Measurements from ENCODE around the gene ARFGEF2. TPM values are rescaled to one million over a fixed set of nuclear protein-coding genes. Genes with fewer than 3 reads are reported as not detected.

ARFGEF2 gene
- total and polyA plus RNA-seq, 10 of the 15 experiments (the other 5 are each of a cell fraction or from before 2014, with no cell fraction given) = 5.2 to 24.1 (median 17.7) TPM

- no TSS peak for BruUV-seq (replicated peaks)
- Histone ChIP-seq H3K9me3 (replicated peaks; ENCODE audit: control insufficient read depth, insufficient read depth, low read length) (no peaks in the 10 kb centered on the region), H3K36me3 (ENCODE audit: control insufficient read depth in 2 of 2, insufficient read depth in 2 of 2, low read length in 1 of 2) (peaks cover 0 to under 1% of the 10 kb centered on the region in 2 experiments; a peak in 1 of 4 replicates), H3K27ac (ENCODE audit: control insufficient read depth, insufficient read depth) (no peak overlapping the region), H3K4me3 (no peak overlapping the region), H3K4me2 (ENCODE audit: control insufficient read depth, insufficient read depth) (no peak overlapping the region), H3K4me1 (ENCODE audit: control insufficient read depth, insufficient read depth, low read length) (peaks cover 1% of the 10 kb centered on the region), H3K79me2 (ENCODE audit: control insufficient read depth, insufficient read depth, low read length) (peaks cover 24% of the 10 kb centered on the region), H3K9ac (ENCODE audit: control insufficient read depth, insufficient read depth, low read length) (no peak overlapping the region), H3K27me3 (replicated peaks in 1 of 2; ENCODE audit: control insufficient read depth in 2 of 2, insufficient read depth in 2 of 2, low read length in 1 of 2) (no peaks in the 10 kb centered on the region), H2AFZ (ENCODE audit: control insufficient read depth, low read depth, low read length) (no peak overlapping the region), H4K20me1 (ENCODE audit: control insufficient read depth, insufficient read depth) (no peaks in the 10 kb centered on the region)
- ATAC-seq = no peak
- SMC1A ChIA-PET (ENCODE audit: uncharacterized antibody, unreplicated experiment) = no interaction called here
- no peak for DNase-seq (ENCODE audit: low read depth, low spot score)
- WGBS (ENCODE audit: insufficient coverage, insufficient replicate concordance, low lambda C conversion rate, missing lambda C conversion rate) = 79% methylated on average over 5 of the region's 5 CpGs
- CTCF ChIA-PET = no interaction called here
- FAIRE-seq = no peak
- POLR2A ChIA-PET = no interaction called here
- TF ChIP-seq NR2C1 (IDR thresholded peaks at IDR 0.05) (no peak), YBX1 (IDR thresholded peaks at IDR 0.05) (no peak), SMAD5 (IDR thresholded peaks at IDR 0.05; ENCODE audit: low read depth) (no peak), CTCF (IDR thresholded peaks at IDR 0.05 in 2 of 3, conservative IDR thresholded peaks at IDR 0.05 in 1 of 3; ENCODE audit: control insufficient read depth in 2 of 3, extremely low read depth in 1 of 3, insufficient read depth in 1 of 3, low read depth in 3 of 3, low read length in 3 of 3) (no peak)
- RAD21 ChIA-PET (ENCODE audit: unreplicated experiment) = no interaction called here
- intact Hi-C loops (cut with micrococcal nuclease; ENCODE audit: unreplicated experiment) (no loop called here), in situ Hi-C loops (cut with MboI) (no loop called here)
Measured at GRCh38 chr20:49043000-49043399, 121.5 kb downstream of the ARFGEF2 start.
